HG02623 (cell line): Measurements from ENCODE around the gene FAM241A.
"Not testable (repeated sequence)": the region's sequence is repeated elsewhere in the genome, so short reads cannot be mapped to it uniquely, and the experiment has no call there.

Source experiments
- ATAC-seq: cut with Tn5 transposase; IDR thresholded peaks from one replicate; pipeline ENCODE4 v1.9.1; 2021; ENCODE audit warnings: moderate library complexity; ENCODE audit not compliant: unreplicated experiment

The FAM241A gene

DNA sequence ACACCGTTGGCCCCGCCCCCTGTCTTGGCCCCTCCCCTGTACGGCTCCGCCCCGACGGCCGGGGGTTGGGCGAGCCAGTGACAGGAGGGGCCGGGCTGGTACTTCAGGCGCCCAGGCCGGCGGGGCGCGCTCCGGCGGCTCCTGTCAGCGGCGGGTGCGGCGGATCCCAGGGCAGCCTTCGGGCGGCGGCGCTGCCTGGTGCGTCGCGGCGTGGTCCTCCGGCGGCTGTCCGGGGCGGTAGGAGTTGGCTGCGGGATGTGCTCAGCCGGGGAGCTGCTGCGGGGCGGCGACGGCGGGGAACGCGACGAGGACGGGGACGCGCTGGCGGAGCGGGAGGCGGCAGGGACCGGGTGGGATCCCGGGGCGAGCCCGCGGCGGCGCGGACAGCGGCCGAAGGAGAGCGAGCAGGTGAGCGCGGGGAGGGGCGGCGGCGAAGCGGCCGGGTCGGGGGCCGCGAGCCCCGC is at the start of gene FAM241A:
TSS of gene FAM241A (plus strand) at position 129 of the 464 bp plus-strand sequence. CDS start at position 256, 127 bp downstream.
- ATAC-seq, result peak; percentile 72

DNA sequence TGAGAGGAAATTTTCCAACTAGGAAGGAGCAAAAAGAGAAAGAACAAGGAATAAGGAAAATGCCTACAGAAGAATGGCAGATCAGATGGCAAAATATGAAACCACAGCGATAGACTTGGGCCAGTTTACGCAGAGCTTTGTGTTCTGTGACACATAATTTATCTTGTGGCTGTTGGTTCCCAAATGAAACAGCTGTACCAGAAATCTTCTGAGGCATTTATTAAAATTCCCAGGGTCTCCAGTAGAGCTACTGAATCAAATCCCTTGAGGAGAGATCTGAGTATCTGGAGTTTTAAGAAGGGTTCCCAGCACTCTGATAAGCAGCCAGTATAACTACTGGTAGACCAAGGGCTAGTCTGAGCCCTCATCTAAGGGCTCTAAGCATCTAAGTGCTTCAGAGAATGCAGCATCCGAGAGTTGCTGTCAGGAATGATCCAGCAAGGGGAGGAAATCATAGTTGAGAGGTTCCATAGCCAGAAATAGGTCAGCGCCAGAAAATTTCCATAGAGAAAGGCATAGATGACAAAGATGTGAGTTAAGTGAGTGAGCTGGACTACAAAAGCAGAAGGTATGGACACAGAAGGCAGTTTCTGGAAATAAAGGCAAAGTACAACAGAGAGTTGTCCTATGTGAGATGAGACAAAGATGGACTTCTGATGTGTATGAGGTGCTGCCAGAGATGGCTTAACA is 46.3 kb upstream of the FAM241A start:
- ATAC-seq, result no peak

DNA sequence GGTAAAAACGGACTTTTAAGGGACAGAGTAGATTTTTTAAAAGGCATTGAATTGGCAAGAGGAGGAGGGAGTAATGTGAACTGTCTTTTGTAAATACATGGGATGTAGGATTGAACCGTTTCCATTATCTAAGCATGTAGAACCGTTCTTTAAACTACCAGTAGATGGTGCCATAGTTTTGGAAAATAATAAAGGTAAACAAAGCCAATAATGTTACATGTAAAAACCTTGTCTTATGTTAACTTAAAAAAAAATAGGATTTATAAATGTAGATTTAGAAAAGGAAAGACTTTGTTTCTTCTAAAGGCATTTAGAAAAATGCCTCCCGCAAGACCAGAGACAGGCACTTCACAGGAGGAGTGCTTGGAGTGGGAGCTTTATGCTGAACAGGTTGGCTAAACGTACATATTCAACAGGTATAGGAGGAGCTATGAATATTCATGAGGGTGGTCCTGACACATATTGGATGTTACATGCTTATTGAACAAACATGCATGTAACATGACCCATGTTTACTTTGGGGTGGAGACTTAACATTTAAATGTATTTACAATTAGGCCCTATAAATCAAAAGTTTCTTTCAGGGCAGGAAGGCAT is 45.5 kb upstream of the FAM241A start:
- peak; percentile 72 for ATAC-seq

- ATAC-seq, result no peak
These were observed 42.3 kb upstream of the FAM241A start for GRCh38 chr4:112102875-112103370.

GRCh38 chr4:112105201-112105969 is 39.9 kb upstream of the FAM241A start:
- ATAC-seq, result no peak

DNA sequence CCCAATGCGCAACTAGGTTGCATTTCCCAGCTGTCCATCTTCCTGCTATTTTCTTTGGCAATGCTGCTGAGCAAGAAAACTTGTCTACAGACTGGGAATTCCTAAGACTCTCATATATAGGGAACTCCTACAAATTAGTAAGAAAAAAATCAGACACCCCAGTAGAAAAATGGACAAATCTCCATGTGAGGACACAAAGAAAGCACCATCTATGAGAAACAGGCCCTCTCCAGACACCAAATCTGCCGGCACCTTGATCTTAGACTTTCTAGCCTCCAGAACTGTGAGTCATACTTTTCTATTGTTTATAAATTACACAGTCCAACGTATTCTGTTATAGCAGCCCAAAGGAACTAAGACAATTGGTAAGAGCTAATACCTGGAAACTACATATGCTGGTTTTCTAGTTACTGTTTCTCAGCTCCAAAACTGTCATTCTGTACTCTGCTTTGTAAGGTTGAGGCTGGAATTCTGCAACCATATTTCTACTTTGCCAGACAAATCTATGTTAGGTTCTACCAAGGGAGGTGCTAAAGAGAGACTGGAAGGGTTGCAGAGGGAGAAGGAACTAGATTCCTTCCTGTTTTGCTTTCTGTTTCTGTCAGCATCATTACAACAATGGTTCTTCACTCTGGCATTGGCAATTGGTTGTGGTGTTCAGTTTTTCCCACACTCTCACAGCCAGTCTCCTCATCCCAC is 35.7 kb upstream of the FAM241A start:
- ATAC-seq, result peak; percentile 62

DNA sequence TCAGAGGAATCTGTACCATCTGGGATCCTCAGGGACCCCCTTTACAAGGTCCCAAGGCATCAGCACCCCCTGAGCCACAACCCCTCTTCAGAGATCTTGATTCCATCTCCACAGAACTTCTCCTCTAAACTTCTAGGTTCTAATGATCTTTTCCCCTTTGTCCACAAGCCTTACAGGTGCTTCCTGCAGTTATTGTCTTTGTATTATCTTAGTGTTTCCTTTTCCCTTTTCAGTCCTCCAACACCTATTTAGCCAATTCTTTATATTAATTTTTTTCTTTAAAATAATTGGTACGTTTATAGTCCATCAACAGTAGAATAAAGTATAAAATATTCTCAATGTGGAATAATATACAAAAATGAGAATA is 35.2 kb upstream of the FAM241A start:
- no peak for ATAC-seq

- no peak for ATAC-seq
These were observed 33.9 kb upstream of the FAM241A start for GRCh38 chr4:112111306-112111705.

DNA sequence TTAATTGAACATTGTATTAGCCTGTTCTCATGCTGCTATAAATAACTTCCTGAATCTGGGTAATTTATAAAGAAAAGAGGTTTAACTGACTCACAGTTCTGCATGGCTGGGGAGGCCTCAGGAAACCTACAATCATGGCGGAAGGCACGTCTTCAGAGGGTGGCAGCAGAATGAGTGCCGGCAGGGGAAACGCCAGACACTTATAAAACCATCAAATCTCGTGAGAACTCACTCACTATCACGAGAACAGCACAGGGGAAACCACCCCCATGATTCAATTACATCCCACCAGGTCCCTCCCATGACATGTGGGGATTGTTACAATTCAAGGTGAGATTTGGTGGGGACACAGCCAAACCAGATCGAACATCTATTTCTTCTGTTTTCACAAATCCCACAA is 33.2 kb upstream of the FAM241A start:
- ATAC-seq, result not testable (repeated sequence)

- no peak for ATAC-seq
These were observed 32.6 kb upstream of the FAM241A start for GRCh38 chr4:112112590-112113170.

- no peak for ATAC-seq
These were observed 31.4 kb upstream of the FAM241A start for GRCh38 chr4:112113864-112114263.

- ATAC-seq, result no peak
These were observed 30.8 kb upstream of the FAM241A start for GRCh38 chr4:112114452-112114851.

DNA sequence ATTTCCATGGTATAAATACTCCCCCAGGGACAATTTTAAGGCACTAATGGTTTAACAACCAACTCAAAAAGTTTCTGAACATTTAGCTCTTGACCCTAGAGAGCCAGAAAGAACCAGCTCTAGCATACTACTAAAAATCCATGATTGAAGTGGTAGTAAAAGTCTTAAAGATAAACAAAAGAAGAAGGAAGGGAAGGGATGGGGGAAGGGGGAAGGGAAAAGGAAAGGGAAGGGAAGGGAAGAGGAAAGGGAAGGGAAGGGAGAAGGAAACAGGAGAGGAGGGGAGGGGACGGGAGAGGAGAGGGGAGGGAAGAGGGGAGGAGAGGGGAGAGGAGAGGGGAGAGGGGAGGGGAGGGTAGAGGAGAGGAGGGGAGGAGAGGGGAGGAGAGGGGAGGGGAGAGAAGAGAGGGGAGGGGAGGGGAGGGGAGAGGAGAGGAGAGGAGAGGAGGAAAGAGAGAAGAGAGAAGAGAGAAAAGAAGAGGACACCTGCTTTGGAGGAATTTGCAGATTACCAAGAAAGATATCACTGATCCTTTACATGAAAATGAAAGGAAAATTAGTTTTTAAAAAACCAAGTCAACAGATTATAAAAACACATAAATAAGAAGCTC is 26.4 kb upstream of the FAM241A start:
- no peak for ATAC-seq

DNA sequence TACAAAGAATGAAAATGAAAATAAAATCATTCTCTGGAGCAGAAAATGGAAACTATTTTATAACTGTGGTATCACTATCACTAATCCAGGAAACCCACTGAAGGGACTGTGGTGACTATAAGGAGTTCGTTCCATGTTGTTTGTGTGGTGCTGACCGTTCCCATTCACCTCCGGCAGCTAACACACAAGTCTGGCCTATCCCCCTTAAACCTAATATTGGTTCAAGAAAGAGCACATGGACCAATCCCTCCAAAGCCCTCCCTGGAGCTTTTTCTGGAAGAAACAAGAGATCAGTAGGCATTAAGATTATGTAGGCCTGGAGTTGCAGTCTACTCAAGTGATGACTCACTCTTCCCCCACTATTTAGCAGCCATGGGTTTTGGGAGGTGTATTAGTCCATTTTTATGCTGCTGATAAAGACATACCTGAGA is 25.9 kb upstream of the FAM241A start:
- ATAC-seq, result peak; percentile 87

DNA sequence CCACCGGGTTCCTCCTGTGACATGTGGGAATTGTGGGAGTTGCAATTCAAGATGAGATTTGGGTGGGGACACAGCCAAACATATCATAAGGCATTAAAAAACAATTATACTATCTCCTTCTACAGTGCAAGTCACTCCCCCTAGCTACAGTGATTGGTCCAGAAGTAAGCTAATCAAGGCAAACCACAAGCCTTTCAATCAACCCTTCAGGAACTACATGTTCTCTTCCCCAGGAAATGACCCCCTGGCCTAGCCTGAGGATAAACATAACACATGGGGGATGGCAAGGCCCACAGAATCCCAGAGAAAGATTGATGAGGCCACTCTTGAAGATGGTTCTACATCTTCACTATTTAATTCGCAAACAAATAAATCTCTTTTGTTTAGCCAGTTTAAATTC is 25.2 kb upstream of the FAM241A start:
- no peak for ATAC-seq

DNA sequence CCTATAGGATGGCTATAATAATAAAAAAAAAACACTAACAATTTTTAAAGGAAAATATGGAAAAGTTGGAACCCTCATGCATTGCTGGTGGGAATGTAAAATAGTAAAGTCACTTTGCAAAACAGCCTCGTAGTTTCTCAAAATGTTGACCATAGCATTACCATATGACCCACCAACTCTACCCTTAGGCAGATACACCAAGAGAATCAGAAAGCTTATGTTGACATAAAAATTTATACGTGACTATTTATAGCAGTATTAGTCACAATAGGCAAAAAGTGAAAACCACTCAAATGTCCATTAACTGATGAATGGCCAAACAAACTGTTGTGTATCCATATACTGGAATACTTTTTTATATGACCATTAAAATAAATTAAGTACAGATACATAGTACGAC is 19.8 kb upstream of the FAM241A start:
- no peak for ATAC-seq

DNA sequence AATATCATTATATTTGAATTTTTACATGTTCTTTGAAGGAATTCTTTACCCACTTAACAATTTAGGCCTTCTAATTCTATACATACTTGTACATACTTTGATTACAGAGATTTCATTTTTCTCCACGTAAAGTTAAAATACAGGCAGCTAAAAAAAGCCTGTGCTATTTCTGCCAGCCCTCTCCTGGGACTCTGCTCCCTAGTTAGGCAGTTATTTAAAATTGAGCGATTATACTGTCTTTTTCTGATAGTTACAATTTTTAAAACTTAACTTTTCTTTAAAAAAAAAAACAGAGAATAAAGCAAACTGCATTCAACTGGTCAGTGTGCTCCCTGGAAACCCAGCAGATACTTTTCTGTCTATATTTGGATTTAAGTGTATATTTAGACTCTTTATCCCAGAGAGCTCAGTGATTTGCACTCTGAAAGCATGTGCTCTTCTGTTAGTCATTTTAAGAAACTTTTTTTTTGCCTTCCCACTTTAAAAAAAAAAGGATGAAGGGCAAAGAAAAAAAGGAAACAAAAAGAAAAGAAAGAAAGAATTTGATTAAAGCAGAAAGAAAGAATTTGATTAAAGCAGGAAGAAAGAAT is 18.1 kb upstream of the FAM241A start:
- ATAC-seq, result no peak

GRCh38 chr4:112127803-112128202 is 17.5 kb upstream of the FAM241A start:
- no peak for ATAC-seq

GRCh38 chr4:112128452-112128851 is 16.8 kb upstream of the FAM241A start:
- no peak for ATAC-seq

- no peak for ATAC-seq
These were observed 14.3 kb upstream of the FAM241A start for GRCh38 chr4:112130906-112131305.
